GM23338 (cell line): ENCODE results near the gene AP1AR.

Experiments
- CTCF ChIP-seq, 2 experiments: fragments of 200-600 bp in 1 of 2; sonication (generic) in 1 of 2; conservative IDR thresholded peaks; 2 replicates each; pipeline versions ENCODE4 v1.5.1 to v1.6.1; 2016 to 2017; ENCODE audit warnings: antibody characterized with exemption in 2 of 2, low read depth in 2 of 2, mild to moderate bottlenecking in 2 of 2, moderate library complexity in 1 of 2
- EZH2 ChIP-seq: fragments of 200-600 bp; sonication (generic); IDR thresholded peaks from one replicate; pipeline ENCODE4 v1.8.0; 2017; ENCODE audit warnings: antibody characterized with exemption, mild to moderate bottlenecking, low read depth; ENCODE audit not compliant: unreplicated experiment
- EZH2phosphoT487 ChIP-seq: fragments of 200-600 bp; sonication (generic); IDR thresholded peaks from one replicate; pipeline ENCODE4 v1.8.1; 2018; ENCODE audit warnings: antibody characterized with exemption; ENCODE audit not compliant: unreplicated experiment
- JUNB ChIP-seq: IDR thresholded peaks from one replicate; pipeline ENCODE4 v1.6.1; 2016; ENCODE audit warnings: antibody characterized with exemption; ENCODE audit not compliant: unreplicated experiment

GRCh38 chr4:112279882-112280315 lies 48.3 kb downstream of the AP1AR start:
- TF ChIP-seq CTCF (conservative IDR thresholded peaks at IDR 0.05; ENCODE audit: low read depth in 2 of 2) (no peak), EZH2 (no peak), JUNB (no peak), EZH2phosphoT487 (no peak)
